HCT116 (cell line): ENCODE measurements around the gene WDHD1. TPM values are rescaled to one million over a fixed set of nuclear protein-coding genes. Genes with fewer than 3 reads are reported as not detected.
A peak's percentile ranks its signal among the peaks of the same experiment; 100 is the strongest.

Experiments
- ATAC-seq: fragments of 200-7000 bp; cut with Tn5 transposase; 2 replicates; pipeline ENCODE4 v1.9.1; 2020; ENCODE audit warnings: mild to moderate bottlenecking, moderate library complexity
- BruUV-seq: library from RNA; stranded (reverse); fragments of 400-500 nt; replicated peaks from 2 replicates; lab custom pipeline; 2021; lab: Mats Ljungman, UMichigan
- CTCF ChIA-PET: fragments of 300-600 bp; sonication (Branson Sonifier 250); formaldehyde crosslinking; loops from one replicate; lab custom pipeline; 2021; ENCODE audit warnings: antibody characterized with exemption; lab: Charles Lee
- POLR2A ChIA-PET: fragments of 300-600, 350-600 bp; sonication (Branson Sonifier 250); formaldehyde crosslinking; loops from one replicate; lab custom pipeline; 2021; ENCODE audit warnings: antibody characterized with exemption; lab: Charles Lee
- RAD21 ChIA-PET, 2 experiments: fragments of 300-600 bp; sonication (Branson Sonifier 250); formaldehyde crosslinking; loops; one replicate each; lab custom pipeline; 2023; ENCODE audit warnings: low total read pairs in 2 of 2; ENCODE audit not compliant: uncharacterized antibody in 2 of 2, unreplicated experiment in 2 of 2, low non-redundant PET in 1 of 2; lab: Charles Lee
- DNase-seq: peaks from one replicate; pipeline ENCODE4 v3.0.0-alpha.2; 2010; ENCODE audit warnings: low read depth, low spot score
- H2AFZ ChIP-seq: fragments of 200-600 bp; shearing (Covaris generic), sonication (generic); 2 replicates; pipeline ENCODE4 v1.6.1; 2017; ENCODE audit warnings: low read depth, mixed run types, mixed read lengths, antibody characterized with exemption, low read length; ENCODE audit not compliant: poor library complexity, severe bottlenecking
- H3K27ac ChIP-seq: 2 replicates; pipeline ENCODE4 v1.5.1; 2012; ENCODE audit warnings: low read depth, low read length
- H3K27me3 ChIP-seq: fragments of 200-600 bp; sonication (generic); 2 replicates; pipeline ENCODE4 v1.6.1; 2016; ENCODE audit warnings: mixed run types, low read length, mixed read lengths; ENCODE audit not compliant: insufficient read depth
- H3K36me3 ChIP-seq, 2 experiments: fragments of 200-500 bp in 1 of 2; fragments of 200-600 bp in 1 of 2; sonication (Bioruptor generic) in 1 of 2; sonication (generic) in 1 of 2; 2 replicates each; pipeline versions ENCODE4 v1.5.1 to v1.6.1; 2014 to 2016; ENCODE audit warnings: low read length in 2 of 2, inconsistent platforms in 1 of 2, mixed read lengths in 1 of 2, mixed run types in 1 of 2; ENCODE audit not compliant: insufficient read depth in 2 of 2, control insufficient read depth in 1 of 2
- H3K4me1 ChIP-seq, 2 experiments: fragments of 200-600 bp in 1 of 2; sonication (generic) in 1 of 2; 2 replicates each; pipeline versions ENCODE4 v1.5.1 to v1.6.1; 2012 to 2017; ENCODE audit warnings: low read length in 2 of 2, inconsistent platforms in 1 of 2, mild to moderate bottlenecking in 1 of 2, mixed read lengths in 1 of 2, mixed run types in 1 of 2, moderate library complexity in 1 of 2; ENCODE audit not compliant: insufficient read depth in 2 of 2, control insufficient read depth in 1 of 2
- H3K4me2 ChIP-seq: fragments of 200-600 bp; sonication (generic); 2 replicates; pipeline ENCODE4 v1.6.1; 2017; ENCODE audit warnings: mixed run types, low read length, mixed read lengths
- H3K4me3 ChIP-seq, 2 experiments: fragments of 200-600 bp in 1 of 2; sonication (generic) in 1 of 2; replicated peaks in 1 of 2; 2 replicates each; pipeline ENCODE4 v1.5.1; 2011 to 2016; ENCODE audit warnings: low read length in 2 of 2, control low read depth in 1 of 2, low read depth in 1 of 2, mild to moderate bottlenecking in 1 of 2, mixed read lengths in 1 of 2, mixed run types in 1 of 2
- H3K79me2 ChIP-seq: fragments of 200-600 bp; sonication (generic); 2 replicates; pipeline ENCODE4 v1.6.1; 2017; ENCODE audit warnings: mild to moderate bottlenecking, mixed run types, low read length, moderate library complexity, mixed read lengths; ENCODE audit not compliant: insufficient read depth
- H3K9ac ChIP-seq: fragments of 200-600 bp; sonication (generic); 2 replicates; pipeline ENCODE4 v1.6.1; 2016; ENCODE audit warnings: low read length, mixed read lengths
- H3K9me2 ChIP-seq: fragments of 200-600 bp; sonication (generic), shearing (Covaris generic); 2 replicates; pipeline ENCODE4 v1.6.1; 2017; ENCODE audit warnings: mixed run types, mild to moderate bottlenecking, moderate library complexity; ENCODE audit not compliant: insufficient read depth
- H3K9me3 ChIP-seq, 2 experiments: fragments of 200-500 bp in 1 of 2; fragments of 200-600 bp in 1 of 2; sonication (Bioruptor generic) in 1 of 2; sonication (generic) in 1 of 2; 2 replicates each; pipeline ENCODE4 v1.6.1; 2014 to 2017; ENCODE audit warnings: low read length in 2 of 2, mixed read lengths in 2 of 2, inconsistent platforms in 1 of 2, low read depth in 1 of 2, mild to moderate bottlenecking in 1 of 2, mixed run types in 1 of 2, moderate library complexity in 1 of 2; ENCODE audit not compliant: control insufficient read depth in 1 of 2, insufficient read depth in 1 of 2
- H4K20me1 ChIP-seq: fragments of 200-600 bp; sonication (generic), shearing (Covaris generic); 2 replicates; pipeline ENCODE4 v1.6.1; 2017; ENCODE audit warnings: mixed run types, mild to moderate bottlenecking, moderate library complexity; ENCODE audit not compliant: insufficient read depth
- ATF3 ChIP-seq: IDR thresholded peaks from 2 replicates; pipeline ENCODE4 v1.6.1; 2012
- CBX3 ChIP-seq: IDR thresholded peaks from 2 replicates; pipeline ENCODE4 v1.6.1; 2012; ENCODE audit warnings: low read depth
- CTCF ChIP-seq, 3 experiments: fragments of 200-600 bp in 1 of 3; sonication (generic) in 1 of 3; IDR thresholded peaks in 2 of 3; conservative IDR thresholded peaks in 1 of 3; 2 replicates each; pipeline ENCODE4 v1.5.1; 2012 to 2017; ENCODE audit warnings: low read depth in 2 of 3, low read length in 2 of 3, antibody characterized with exemption in 1 of 3, borderline replicate concordance in 1 of 3, control low read depth in 1 of 3, mild to moderate bottlenecking in 1 of 3, mixed read lengths in 1 of 3, mixed run types in 1 of 3, moderate library complexity in 1 of 3; ENCODE audit not compliant: insufficient read depth in 1 of 3
- EGR1 ChIP-seq: IDR thresholded peaks from 2 replicates; pipeline ENCODE4 v1.6.1; 2012; ENCODE audit warnings: low read depth
- ELF1 ChIP-seq: IDR thresholded peaks from 2 replicates; pipeline ENCODE4 v1.6.1; 2012; ENCODE audit warnings: low read depth, borderline replicate concordance
- EZH2phosphoT487 ChIP-seq: fragments of 200-600 bp; IDR thresholded peaks from 2 replicates; pipeline ENCODE4 v1.6.1; 2018; ENCODE audit warnings: antibody characterized with exemption, borderline replicate concordance
- FOSL1 ChIP-seq: IDR thresholded peaks from 2 replicates; pipeline ENCODE4 v1.6.1; 2012; ENCODE audit warnings: low read depth
- MAX ChIP-seq: IDR thresholded peaks from 2 replicates; pipeline ENCODE4 v1.6.1; 2012
- POLR2A ChIP-seq: IDR thresholded peaks from 2 replicates; pipeline ENCODE4 v1.7.0; 2011; ENCODE audit warnings: borderline replicate concordance; ENCODE audit not compliant: insufficient read depth, insufficient read length; ENCODE audit errors: extremely low read depth
- POLR2AphosphoS5 ChIP-seq: IDR thresholded peaks from 2 replicates; pipeline ENCODE4 v1.6.1; 2011; ENCODE audit warnings: mild to moderate bottlenecking, low read depth, low read length, moderate library complexity
- RAD21 ChIP-seq: IDR thresholded peaks from 2 replicates; pipeline ENCODE4 v1.6.1; 2012; ENCODE audit warnings: low read depth, mild to moderate bottlenecking
- SIN3A ChIP-seq: IDR thresholded peaks from 2 replicates; pipeline ENCODE4 v1.6.1; 2012; ENCODE audit warnings: low read depth
- SRF ChIP-seq: IDR thresholded peaks from 2 replicates; pipeline ENCODE4 v1.6.1; 2012; ENCODE audit warnings: low read depth
- TCF7L2 ChIP-seq: IDR thresholded peaks from 2 replicates; pipeline ENCODE4 v1.7.0; 2011; ENCODE audit warnings: borderline replicate concordance, inconsistent platforms; ENCODE audit not compliant: insufficient read depth, insufficient read length; ENCODE audit errors: extremely low read depth
- ZBTB33 ChIP-seq: IDR thresholded peaks from 2 replicates; pipeline ENCODE4 v1.6.1; 2011; ENCODE audit warnings: mild to moderate bottlenecking, low read length, moderate library complexity; ENCODE audit not compliant: insufficient replicate concordance; ENCODE audit errors: extremely low read depth
- ZFX ChIP-seq: fragments of 450-650 bp; IDR thresholded peaks from 2 replicates; pipeline ENCODE4 v1.6.1; 2017
- ZNF274 ChIP-seq: fragments of 200-500 bp; sonication (Bioruptor generic); IDR thresholded peaks from 2 replicates; pipeline ENCODE4 v1.6.1; 2014; ENCODE audit warnings: mild to moderate bottlenecking, low read depth, low read length, inconsistent platforms
- intact Hi-C: fragments of 100-400 bp; cut with micrococcal nuclease; formaldehyde crosslinking; loops from 2 replicates; pipeline ENCODE4 v1.10.0; 2022
- total RNA-seq: library from RNA; stranded (reverse); gene quantifications from one replicate; pipeline ENCODE4 v1.2.1, GENCODE V29; 2021; ENCODE audit not compliant: unreplicated experiment

Gene WDHD1
- total RNA-seq, 1 experiment from 2014 or later = 44.3 TPM

GRCh38 chr14:55052269-55052930 lies 25.5 kb upstream of the WDHD1 start:
- peak overlapping the region; percentile 98 for H3K9ac ChIP-seq
- no peak overlapping the region for H2AFZ ChIP-seq
- ChIA-PET RAD21 (no interaction called here), CTCF (interaction anchor here (0.7 to 1.9 kb wide), 4 partner anchors 13 to 38 kb away, joined by 3 to 10 read pairs (median 6); partner anchors contain the start of genes SOCS4 and WDHD1), POLR2A (interaction anchor here (1.2 to 2.7 kb wide), 6 partner anchors 11 to 149 kb away, joined by 3 to 11 read pairs (median 6); partner anchors contain the start of genes GCH1, SOCS4 and WDHD1)
- no peaks in the 10 kb centered on the region for H3K27me3 ChIP-seq
- DNase-seq (no peak), ATAC-seq (no peak)
- BruUV-seq = TSS peak; percentile 48
- H3K27ac ChIP-seq = peak overlapping the region; percentile 99
- H3K9me3 ChIP-seq = no peaks in the 10 kb centered on the region
- H3K4me2 ChIP-seq = peak overlapping the region; percentile 81
- H3K4me3 ChIP-seq = peak overlapping the region; percentile 66 to 97
- peaks cover 4 to 21% of the 10 kb centered on the region in 2 experiments; a peak in 3 of 4 replicates for H3K4me1 ChIP-seq
- H4K20me1 ChIP-seq = peaks cover 26% of the 10 kb centered on the region; the same call in 1 of the 2 replicates
- peaks cover 55% of the 10 kb centered on the region for H3K79me2 ChIP-seq
- H3K9me2 ChIP-seq = no peaks in the 10 kb centered on the region
- no peak for TF ChIP-seq CTCF (IDR thresholded peaks at IDR 0.05 in 2 of 3, conservative IDR thresholded peaks at IDR 0.05 in 1 of 3; ENCODE audit: borderline replicate concordance in 1 of 3, insufficient read depth in 1 of 3, low read depth in 2 of 3, low read length in 2 of 3)
- no peak for TF ChIP-seq ZFX
- no peak for TF ChIP-seq RAD21
- no peak for TF ChIP-seq EZH2phosphoT487
- no peak for TF ChIP-seq TCF7L2
- no peak for TF ChIP-seq SRF
- no peak for TF ChIP-seq ATF3
- TF ChIP-seq CBX3 = no peak
- no peak for TF ChIP-seq ZBTB33
- no peak for TF ChIP-seq POLR2AphosphoS5
- TF ChIP-seq ELF1 = no peak
- TF ChIP-seq MAX = no peak
- TF ChIP-seq ZNF274 = no peak
- no peak for TF ChIP-seq EGR1
- TF ChIP-seq SIN3A = no peak
- no peak for TF ChIP-seq POLR2A
- no peak for TF ChIP-seq FOSL1
- intact Hi-C loops = no loop called here
- H3K36me3 ChIP-seq = peaks cover 0 to 6% of the 10 kb centered on the region in 2 experiments; a peak in 2 of 4 replicates
